ENCODE results near the gene ZFPM1.

DNA sequence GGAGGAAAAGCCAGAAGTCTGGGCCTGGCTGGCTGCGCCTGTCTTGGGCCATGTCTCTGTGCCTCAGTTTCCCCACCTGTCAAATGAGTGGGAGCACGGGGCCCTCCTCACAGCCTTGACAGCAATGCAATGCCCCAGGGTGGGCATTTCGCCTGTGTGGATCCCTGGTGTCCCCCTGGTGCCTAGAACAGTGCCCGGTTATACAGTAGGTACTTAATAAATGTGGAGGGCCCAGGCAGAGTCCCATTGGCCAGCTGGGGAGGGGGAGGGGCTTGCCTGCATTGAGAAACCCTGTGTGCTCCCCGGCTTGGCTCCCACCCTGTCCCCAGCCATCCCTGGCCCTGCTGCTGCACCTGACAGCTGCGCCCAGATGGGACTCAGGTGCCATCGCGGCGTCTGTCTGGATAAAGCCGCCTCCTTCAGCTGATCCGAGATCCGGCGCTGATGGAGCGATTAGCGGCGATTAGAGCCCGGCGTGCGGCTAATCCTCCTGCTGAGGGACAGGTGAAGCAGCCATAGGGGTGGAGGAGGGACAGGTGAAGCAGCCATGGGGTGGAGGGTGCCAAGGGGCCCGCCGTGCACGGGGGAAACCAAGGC is 12.4 kb downstream of the ZFPM1 start:
- TF ChIP-seq, protein P1, sequence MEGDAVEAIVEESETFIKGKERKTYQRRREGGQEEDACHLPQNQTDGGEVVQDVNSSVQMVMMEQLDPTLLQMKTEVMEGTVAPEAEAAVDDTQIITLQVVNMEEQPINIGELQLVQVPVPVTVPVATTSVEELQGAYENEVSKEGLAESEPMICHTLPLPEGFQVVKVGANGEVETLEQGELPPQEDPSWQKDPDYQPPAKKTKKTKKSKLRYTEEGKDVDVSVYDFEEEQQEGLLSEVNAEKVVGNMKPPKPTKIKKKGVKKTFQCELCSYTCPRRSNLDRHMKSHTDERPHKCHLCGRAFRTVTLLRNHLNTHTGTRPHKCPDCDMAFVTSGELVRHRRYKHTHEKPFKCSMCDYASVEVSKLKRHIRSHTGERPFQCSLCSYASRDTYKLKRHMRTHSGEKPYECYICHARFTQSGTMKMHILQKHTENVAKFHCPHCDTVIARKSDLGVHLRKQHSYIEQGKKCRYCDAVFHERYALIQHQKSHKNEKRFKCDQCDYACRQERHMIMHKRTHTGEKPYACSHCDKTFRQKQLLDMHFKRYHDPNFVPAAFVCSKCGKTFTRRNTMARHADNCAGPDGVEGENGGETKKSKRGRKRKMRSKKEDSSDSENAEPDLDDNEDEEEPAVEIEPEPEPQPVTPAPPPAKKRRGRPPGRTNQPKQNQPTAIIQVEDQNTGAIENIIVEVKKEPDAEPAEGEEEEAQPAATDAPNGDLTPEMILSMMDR (conservative IDR thresholded peaks at IDR 0.05; ENCODE audit: low read length), result no peak
- no peak for TF ChIP-seq EZH2phosphoT487 (IDR thresholded peaks at IDR 0.05; ENCODE audit: borderline replicate concordance, low read depth, low read length)

Data from OCI-LY7 (cell line).